Measurements from ENCODE around the gene NPHS1.

Gene NPHS1

GRCh38 chr19:35869327-35870123, 17.2 kb upstream of the NPHS1 start:
- H3K27me3 ChIP-seq, result peaks cover 41 to 62% (median 55%) of the 10 kb centered on the region in 11 experiments
- peaks cover 0 to 15% (median 0%) of the 10 kb centered on the region in 11 experiments; a peak in 3 of 22 replicates for H4K20me1 ChIP-seq
- no peak overlapping the region for H3K9ac ChIP-seq
- no peaks in the 10 kb centered on the region for H3K9me3 ChIP-seq (replicated peaks in 1 of 11)
- H3K4me3 ChIP-seq, result peak overlapping the region; percentile 38 to 66 (median 53); a peak in 14 of 20 replicates
- no peaks in the 10 kb centered on the region for H3K36me3 ChIP-seq
- H3K4me1 ChIP-seq, result peaks cover 11 to 17% (median 15%) of the 10 kb centered on the region in 10 experiments
- H3K4me2 ChIP-seq, result peak overlapping the region; percentile 69 to 91 (median 86)
- no peak for TF ChIP-seq Cebpa-rat (IDR thresholded peaks at IDR 0.05)
- no peak overlapping the region for H3K27ac ChIP-seq

DNA sequence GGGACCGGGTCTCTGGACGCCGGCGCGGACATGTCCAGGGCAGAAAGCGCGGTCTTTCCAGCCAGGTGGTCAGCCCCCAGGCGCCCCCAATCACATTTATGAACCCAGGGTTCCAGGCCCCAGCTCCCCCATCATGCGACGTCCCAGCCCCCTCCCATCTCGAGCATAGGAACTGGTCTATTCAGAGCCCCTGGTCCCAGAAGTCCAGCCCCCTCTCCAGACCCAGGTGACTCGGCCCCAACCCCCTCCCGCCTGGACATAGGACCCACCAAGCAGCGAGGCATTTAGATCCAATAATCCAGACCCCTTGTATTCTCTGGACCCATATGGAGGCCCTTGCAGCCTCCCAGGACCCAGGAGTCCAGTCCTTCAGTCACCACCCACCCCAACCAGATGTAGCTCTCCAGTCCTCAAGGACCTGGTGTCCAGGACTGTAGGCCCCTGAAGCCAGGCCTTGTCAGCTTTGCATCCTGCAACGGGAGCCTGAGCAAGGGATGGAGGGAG, 16.6 kb upstream of the NPHS1 start:
- Histone ChIP-seq H3K9me3 (replicated peaks in 1 of 11) (no peaks in the 10 kb centered on the region), H3K27ac (no peak overlapping the region), H4K20me1 (peaks cover 0 to 15% (median 0%) of the 10 kb centered on the region in 11 experiments; a peak in 1 of 22 replicates), H3K4me1 (peaks cover 11 to 17% (median 15%) of the 10 kb centered on the region in 10 experiments), H3K36me3 (no peaks in the 10 kb centered on the region), H3K9ac (peak overlapping the region in 3 of 11 experiments; percentile 19 to 48 (median 35); a peak in 2 of 22 replicates), H3K4me3 (peak overlapping the region; percentile 38 to 66 (median 53)), H3K27me3 (peaks cover 41 to 67% (median 60%) of the 10 kb centered on the region in 11 experiments), H3K4me2 (peak overlapping the region; percentile 69 to 91 (median 86))
- no peak for TF ChIP-seq Cebpa-rat (IDR thresholded peaks at IDR 0.05)

GRCh38 chr19:35868172-35868822, 16.0 kb upstream of the NPHS1 start, which contains the start of gene APLP1:
APLP1 (plus strand) TSS chr19:35868574; CDS start chr19:35868637, 63 bp downstream.
- Histone ChIP-seq H3K4me3 (peak within 1 kb of the TSS; percentile 38 to 66 (median 53)), H3K4me2 (peak within 1 kb of the TSS; percentile 69 to 91 (median 86)), H3K4me1 (peaks cover 11 to 17% (median 15%) of the 10 kb centered on the region in 10 experiments), H4K20me1 (peaks cover 0 to 10% (median 0%) of the 10 kb centered on the region in 11 experiments; a peak in 1 of 22 replicates), H3K9ac (peak within 1 kb of the TSS in 4 of 11 experiments; percentile 5 to 48 (median 27); a peak in 2 of 22 replicates), H3K27me3 (peaks cover 41 to 73% (median 61%) of the 10 kb centered on the region in 11 experiments), H3K27ac (no peak within 1 kb of the TSS), H3K36me3 (no peaks in the 10 kb centered on the region), H3K9me3 (replicated peaks in 1 of 11) (no peaks in the 10 kb centered on the region)
- no peak for TF ChIP-seq Cebpa-rat (IDR thresholded peaks at IDR 0.05)

- no peak for TF ChIP-seq Cebpa-rat (IDR thresholded peaks at IDR 0.05)
- H3K36me3 ChIP-seq, result no peaks in the 10 kb centered on the region
- H3K27ac ChIP-seq, result no peak overlapping the region
- H3K4me3 ChIP-seq, result no peak overlapping the region
- H3K9ac ChIP-seq, result no peak overlapping the region
- no peaks in the 10 kb centered on the region for H3K4me1 ChIP-seq
- H3K27me3 ChIP-seq, result peaks cover 73 to 99% (median 91%) of the 10 kb centered on the region in 11 experiments
- H3K4me2 ChIP-seq, result no peak overlapping the region
- H3K9me3 ChIP-seq (replicated peaks in 1 of 11), result peaks cover 0 to 12% (median 0%) of the 10 kb centered on the region in 11 experiments; a peak in 2 of 22 replicates
- H4K20me1 ChIP-seq, result peaks cover 0 to 29% (median 0%) of the 10 kb centered on the region in 11 experiments; a peak in 5 of 22 replicates
These were observed 10.7 kb upstream of the NPHS1 start for GRCh38 chr19:35863018-35863417.

- TF ChIP-seq Cebpa-rat (IDR thresholded peaks at IDR 0.05), result no peak
- H3K4me1 ChIP-seq, result peaks cover 0 to under 1% (median 0%) of the 10 kb centered on the region in 10 experiments; a peak in 6 of 20 replicates
- H3K27me3 ChIP-seq, result peaks cover 73 to 99% (median 91%) of the 10 kb centered on the region in 11 experiments
- H3K4me3 ChIP-seq, result no peak overlapping the region
- H3K27ac ChIP-seq, result no peak overlapping the region
- H3K36me3 ChIP-seq, result no peaks in the 10 kb centered on the region
- H3K9ac ChIP-seq, result no peak overlapping the region
- no peak overlapping the region for H3K4me2 ChIP-seq
- peaks cover 0 to 29% (median 0%) of the 10 kb centered on the region in 11 experiments; a peak in 5 of 22 replicates for H4K20me1 ChIP-seq
- peaks cover 0 to 12% (median 0%) of the 10 kb centered on the region in 11 experiments; a peak in 2 of 22 replicates for H3K9me3 ChIP-seq (replicated peaks in 1 of 11)
These were observed 10.2 kb upstream of the NPHS1 start for GRCh38 chr19:35862528-35862927.

DNA sequence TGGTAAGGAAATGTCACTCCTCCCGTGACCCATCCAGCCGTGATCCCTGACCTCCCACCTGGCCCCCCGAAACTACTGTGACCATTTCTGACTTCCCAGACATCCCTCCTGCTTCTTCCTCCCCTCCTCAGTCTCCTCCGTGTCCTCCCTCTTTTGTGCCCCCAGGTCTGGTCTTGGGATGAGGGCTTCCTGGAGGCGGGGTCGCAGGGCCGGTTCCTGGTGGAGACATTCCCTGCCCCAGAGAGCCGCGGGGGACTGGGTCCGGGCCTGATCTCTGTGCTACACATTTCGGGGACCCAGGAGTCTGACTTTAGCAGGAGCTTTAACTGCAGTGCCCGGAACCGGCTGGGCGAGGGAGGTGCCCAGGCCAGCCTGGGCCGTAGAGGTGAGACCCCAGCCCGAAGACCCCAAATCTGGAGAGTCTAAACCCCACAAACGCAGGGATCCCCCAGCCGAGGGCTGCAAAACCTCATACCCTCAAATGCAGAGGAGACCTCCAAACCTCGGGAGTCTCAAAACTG, 9.4 kb upstream of the NPHS1 start:
- Histone ChIP-seq H3K27me3 (peaks cover 73 to 99% (median 91%) of the 10 kb centered on the region in 11 experiments), H3K4me2 (no peak overlapping the region), H3K4me1 (peaks cover 0 to 9% (median 7%) of the 10 kb centered on the region in 10 experiments; a peak in 14 of 20 replicates), H3K27ac (no peak overlapping the region), H3K9ac (no peak overlapping the region), H3K36me3 (no peaks in the 10 kb centered on the region), H3K4me3 (no peak overlapping the region), H3K9me3 (replicated peaks in 1 of 11) (peaks cover 0 to 12% (median 0%) of the 10 kb centered on the region in 11 experiments; a peak in 2 of 22 replicates), H4K20me1 (peaks cover 0 to 29% (median 0%) of the 10 kb centered on the region in 11 experiments; a peak in 6 of 22 replicates)
- no peak for TF ChIP-seq Cebpa-rat (IDR thresholded peaks at IDR 0.05)

DNA sequence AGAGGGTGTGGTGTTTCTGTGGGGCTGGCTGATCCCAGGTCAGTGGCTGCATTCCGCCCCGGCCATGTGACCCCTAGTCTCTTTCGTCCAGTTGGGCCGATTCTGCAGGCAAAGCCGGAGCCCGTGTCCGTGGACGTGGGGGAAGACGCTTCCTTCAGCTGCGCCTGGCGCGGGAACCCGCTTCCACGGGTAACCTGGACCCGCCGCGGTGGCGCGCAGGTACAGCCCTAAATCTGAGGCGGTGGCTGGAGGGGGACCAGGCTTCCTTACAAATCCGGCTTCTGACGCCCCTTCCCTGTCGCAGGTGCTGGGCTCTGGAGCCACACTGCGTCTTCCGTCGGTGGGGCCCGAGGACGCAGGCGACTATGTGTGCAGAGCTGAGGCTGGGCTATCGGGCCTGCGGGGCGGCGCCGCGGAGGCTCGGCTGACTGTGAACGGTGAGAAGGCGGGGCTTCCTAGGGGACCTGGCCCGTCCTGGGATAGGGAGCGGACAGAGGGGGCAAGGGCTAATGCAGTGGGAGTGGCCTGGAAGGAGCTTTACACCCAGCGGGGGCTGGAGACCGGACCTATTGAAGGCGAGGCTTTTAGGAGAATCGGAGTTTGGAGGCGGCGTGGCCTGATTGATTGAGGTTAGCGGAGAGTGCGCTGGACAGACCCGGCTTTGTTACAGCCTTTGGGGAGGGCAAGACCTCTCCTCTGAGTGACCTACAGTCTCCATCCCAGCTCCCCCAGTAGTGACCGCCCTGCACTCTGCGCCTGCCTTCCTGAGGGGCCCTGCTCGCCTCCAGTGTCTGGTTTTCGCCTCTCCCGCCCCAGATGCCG, 8.7 kb upstream of the NPHS1 start:
- H3K4me1 ChIP-seq, result peaks cover 6 to 15% (median 12%) of the 10 kb centered on the region in 10 experiments
- no peaks in the 10 kb centered on the region for H3K36me3 ChIP-seq
- 0 out of 20 replicates have a peak overlapping the region, but pooled peaks of 1 of the 10 experiments have one; percentile 24 for H3K4me3 ChIP-seq
- H3K4me2 ChIP-seq, result no peak overlapping the region
- no peak overlapping the region for H3K9ac ChIP-seq
- H4K20me1 ChIP-seq, result peaks cover 0 to 29% (median 0%) of the 10 kb centered on the region in 11 experiments; a peak in 6 of 22 replicates
- no peak for TF ChIP-seq Cebpa-rat (IDR thresholded peaks at IDR 0.05)
- peaks cover 73 to 99% (median 91%) of the 10 kb centered on the region in 11 experiments for H3K27me3 ChIP-seq
- H3K9me3 ChIP-seq (replicated peaks in 1 of 11), result peaks cover 0 to 12% (median 0%) of the 10 kb centered on the region in 11 experiments; a peak in 2 of 22 replicates
- H3K27ac ChIP-seq, result no peak overlapping the region

- Histone ChIP-seq H3K9me3 (replicated peaks in 1 of 11) (peaks cover 0 to 12% (median 0%) of the 10 kb centered on the region in 11 experiments; a peak in 2 of 22 replicates), H3K27ac (no peak overlapping the region), H3K9ac (no peak overlapping the region), H3K4me3 (no peak overlapping the region), H3K27me3 (peaks cover 77 to 99% (median 91%) of the 10 kb centered on the region in 11 experiments), H3K4me1 (peaks cover 10 to 20% (median 16%) of the 10 kb centered on the region in 10 experiments), H3K4me2 (no peak overlapping the region), H3K36me3 (no peaks in the 10 kb centered on the region), H4K20me1 (peaks cover 0 to 29% (median 0%) of the 10 kb centered on the region in 11 experiments; a peak in 6 of 22 replicates)
- no peak for TF ChIP-seq Cebpa-rat (IDR thresholded peaks at IDR 0.05)
These were observed 8.1 kb upstream of the NPHS1 start for GRCh38 chr19:35860436-35860817.

Measured in BLaER1 treated with 17β-estradiol and CSF1 and Interleukin-3, amounts not matched to agents 10 nM and 100 nM (cell line).